OCI-LY1 (cell line): ENCODE data around the gene LAMTOR2.

ENCODE experiments used
- H2AFZ ChIP-seq: fragments of 200-600 bp; sonication (generic), shearing (Covaris generic); 2 replicates; pipeline ENCODE4 v1.6.0; 2014; ENCODE audit warnings: antibody characterized with exemption, mild to moderate bottlenecking, low read length
- H3F3A ChIP-seq: fragments of 200-600 bp; sonication (generic), shearing (Covaris generic); 2 replicates; pipeline ENCODE4 v1.6.0; 2014; ENCODE audit warnings: mild to moderate bottlenecking, antibody characterized with exemption, low read length, moderate library complexity; ENCODE audit not compliant: insufficient read depth
- H3K27ac ChIP-seq: fragments of 200-600 bp; sonication (generic); 2 replicates; pipeline ENCODE4 v1.5.1; 2014; ENCODE audit warnings: low read length, mixed run types, mild to moderate bottlenecking, low read depth; ENCODE audit not compliant: poor library complexity, severe bottlenecking
- H3K27me3 ChIP-seq: fragments of 200-600 bp; sonication (generic); 2 replicates; pipeline ENCODE4 v1.6.0; 2014; ENCODE audit warnings: antibody characterized with exemption, mild to moderate bottlenecking, low read length, moderate library complexity; ENCODE audit not compliant: insufficient read depth
- H3K36me3 ChIP-seq: fragments of 200-600 bp; sonication (generic); 2 replicates; pipeline ENCODE4 v1.6.1; 2014; ENCODE audit warnings: mild to moderate bottlenecking, antibody characterized with exemption, low read length, moderate library complexity, mixed read lengths; ENCODE audit not compliant: insufficient read depth
- H3K4me1 ChIP-seq: fragments of 200-600 bp; sonication (generic); 2 replicates; pipeline ENCODE4 v1.5.1; 2014; ENCODE audit warnings: mild to moderate bottlenecking, low read length, moderate library complexity; ENCODE audit not compliant: insufficient read depth, severe bottlenecking
- H3K4me2 ChIP-seq: fragments of 200-600 bp; sonication (generic), shearing (Covaris generic); 2 replicates; pipeline ENCODE4 v1.6.1; 2014; ENCODE audit warnings: low read length
- H3K4me3 ChIP-seq: fragments of 200-600 bp; sonication (generic); 2 replicates; pipeline ENCODE4 v1.5.1; 2014; ENCODE audit warnings: low read length, low read depth, mild to moderate bottlenecking, mixed read lengths; ENCODE audit not compliant: poor library complexity, severe bottlenecking
- H3K79me2 ChIP-seq: fragments of 200-600 bp; shearing (Covaris generic); 2 replicates; pipeline ENCODE4 v1.6.1; 2016; ENCODE audit warnings: mixed run types, low read length, mixed read lengths; ENCODE audit not compliant: insufficient read depth
- H3K9ac ChIP-seq: fragments of 200-600 bp; sonication (generic), shearing (Covaris generic); 2 replicates; pipeline ENCODE4 v1.6.1; 2014; ENCODE audit warnings: mild to moderate bottlenecking, low read length, mixed read lengths
- H3K9me2 ChIP-seq: fragments of 200-600 bp; sonication (generic), shearing (Covaris generic); 2 replicates; pipeline ENCODE4 v1.6.1; 2014; ENCODE audit warnings: low read depth, mild to moderate bottlenecking, low read length, mixed read lengths
- H3K9me3 ChIP-seq: fragments of 200-600 bp; shearing (Covaris generic); 2 replicates; pipeline ENCODE4 v1.6.1; 2014; ENCODE audit warnings: low read length, mixed read lengths
- H4K20me1 ChIP-seq: fragments of 200-600 bp; sonication (generic), shearing (Covaris generic); 2 replicates; pipeline ENCODE4 v1.6.0; 2016; ENCODE audit warnings: mild to moderate bottlenecking, low read length; ENCODE audit not compliant: insufficient read depth
- EZH2 ChIP-seq: fragments of 200-600 bp; sonication (generic), shearing (Covaris generic); IDR thresholded peaks from 2 replicates; pipeline ENCODE4 v1.8.0; 2017; ENCODE audit warnings: borderline replicate concordance, mixed run types, mild to moderate bottlenecking, antibody characterized with exemption, low read length, moderate library complexity, mixed read lengths
- TF ChIP-seq, protein P1 (sequence below): fragments of 200-600 bp; sonication (generic), shearing (Covaris generic); IDR thresholded peaks from 2 replicates; pipeline ENCODE4 v1.5.1; 2017; ENCODE audit warnings: mild to moderate bottlenecking, antibody characterized with exemption, low read length, moderate library complexity, mixed read lengths

LAMTOR2 gene

DNA sequence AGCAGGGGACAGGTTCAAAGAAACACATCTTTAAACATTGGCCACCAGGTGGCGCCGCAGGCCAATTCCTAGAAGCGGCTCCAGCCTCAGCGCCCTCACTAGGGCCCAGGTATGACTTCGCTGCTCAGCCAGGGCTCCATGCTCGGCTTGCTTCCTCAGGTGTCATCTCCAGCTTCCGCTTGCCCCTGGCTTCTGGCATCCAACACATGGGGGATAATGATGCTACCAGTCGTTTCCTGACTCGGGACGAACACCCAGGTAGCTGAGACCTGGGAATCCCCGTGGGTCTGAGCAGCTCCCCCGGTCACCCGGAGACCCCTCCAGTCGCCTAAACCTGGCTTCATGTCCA, 36.2 kb downstream of the LAMTOR2 start:
- H3K4me2 ChIP-seq = no peak overlapping the region
- no peak overlapping the region for H3K27ac ChIP-seq
- no peak overlapping the region for H3K4me3 ChIP-seq
- H4K20me1 ChIP-seq = no peaks in the 10 kb centered on the region
- no peak overlapping the region for H3K9ac ChIP-seq
- no peaks in the 10 kb centered on the region for H3K9me2 ChIP-seq
- no peak overlapping the region for H2AFZ ChIP-seq
- no peaks in the 10 kb centered on the region for H3K79me2 ChIP-seq
- no peaks in the 10 kb centered on the region for H3K36me3 ChIP-seq
- H3K27me3 ChIP-seq = peaks cover 4% of the 10 kb centered on the region; the same call in 1 of the 2 replicates
- TF ChIP-seq EZH2 = no peak
- TF ChIP-seq, protein P1, sequence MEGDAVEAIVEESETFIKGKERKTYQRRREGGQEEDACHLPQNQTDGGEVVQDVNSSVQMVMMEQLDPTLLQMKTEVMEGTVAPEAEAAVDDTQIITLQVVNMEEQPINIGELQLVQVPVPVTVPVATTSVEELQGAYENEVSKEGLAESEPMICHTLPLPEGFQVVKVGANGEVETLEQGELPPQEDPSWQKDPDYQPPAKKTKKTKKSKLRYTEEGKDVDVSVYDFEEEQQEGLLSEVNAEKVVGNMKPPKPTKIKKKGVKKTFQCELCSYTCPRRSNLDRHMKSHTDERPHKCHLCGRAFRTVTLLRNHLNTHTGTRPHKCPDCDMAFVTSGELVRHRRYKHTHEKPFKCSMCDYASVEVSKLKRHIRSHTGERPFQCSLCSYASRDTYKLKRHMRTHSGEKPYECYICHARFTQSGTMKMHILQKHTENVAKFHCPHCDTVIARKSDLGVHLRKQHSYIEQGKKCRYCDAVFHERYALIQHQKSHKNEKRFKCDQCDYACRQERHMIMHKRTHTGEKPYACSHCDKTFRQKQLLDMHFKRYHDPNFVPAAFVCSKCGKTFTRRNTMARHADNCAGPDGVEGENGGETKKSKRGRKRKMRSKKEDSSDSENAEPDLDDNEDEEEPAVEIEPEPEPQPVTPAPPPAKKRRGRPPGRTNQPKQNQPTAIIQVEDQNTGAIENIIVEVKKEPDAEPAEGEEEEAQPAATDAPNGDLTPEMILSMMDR = peak; percentile 84
- no peaks in the 10 kb centered on the region for H3K9me3 ChIP-seq
- H3F3A ChIP-seq = no peaks in the 10 kb centered on the region
- H3K4me1 ChIP-seq = no peaks in the 10 kb centered on the region

DNA sequence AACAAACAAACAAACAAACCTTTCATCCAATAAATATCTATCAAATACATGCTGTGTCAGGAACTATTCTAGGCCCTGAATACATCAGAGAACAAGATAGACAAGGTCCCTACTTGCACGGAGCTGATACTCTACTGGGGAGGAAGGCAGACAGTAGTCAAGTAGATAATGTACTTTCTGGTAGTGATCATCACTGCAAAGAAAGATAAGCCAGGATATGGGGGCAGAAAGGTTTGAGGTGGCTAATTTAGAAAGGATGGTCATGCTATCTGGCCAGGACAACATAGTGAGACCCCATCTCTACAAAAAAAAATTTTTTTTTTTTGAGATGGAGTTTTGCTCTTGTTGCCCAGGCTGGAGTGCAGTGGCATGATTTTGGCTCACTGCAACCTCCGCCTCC, 37.0 kb downstream of the LAMTOR2 start:
- no peaks in the 10 kb centered on the region for H3K4me1 ChIP-seq
- H3K36me3 ChIP-seq = no peaks in the 10 kb centered on the region
- H3K9me3 ChIP-seq = no peaks in the 10 kb centered on the region
- no peak overlapping the region for H3K4me3 ChIP-seq
- no peak overlapping the region for H2AFZ ChIP-seq
- H3K79me2 ChIP-seq = no peaks in the 10 kb centered on the region
- TF ChIP-seq EZH2 = no peak
- TF ChIP-seq, protein P1 = no peak
- H3K27ac ChIP-seq = no peak overlapping the region
- H3K27me3 ChIP-seq = peaks cover 4% of the 10 kb centered on the region; the same call in 1 of the 2 replicates
- no peak overlapping the region for H3K9ac ChIP-seq
- H3K9me2 ChIP-seq = no peaks in the 10 kb centered on the region
- no peaks in the 10 kb centered on the region for H4K20me1 ChIP-seq
- H3K4me2 ChIP-seq = no peak overlapping the region
- H3F3A ChIP-seq = no peaks in the 10 kb centered on the region

DNA sequence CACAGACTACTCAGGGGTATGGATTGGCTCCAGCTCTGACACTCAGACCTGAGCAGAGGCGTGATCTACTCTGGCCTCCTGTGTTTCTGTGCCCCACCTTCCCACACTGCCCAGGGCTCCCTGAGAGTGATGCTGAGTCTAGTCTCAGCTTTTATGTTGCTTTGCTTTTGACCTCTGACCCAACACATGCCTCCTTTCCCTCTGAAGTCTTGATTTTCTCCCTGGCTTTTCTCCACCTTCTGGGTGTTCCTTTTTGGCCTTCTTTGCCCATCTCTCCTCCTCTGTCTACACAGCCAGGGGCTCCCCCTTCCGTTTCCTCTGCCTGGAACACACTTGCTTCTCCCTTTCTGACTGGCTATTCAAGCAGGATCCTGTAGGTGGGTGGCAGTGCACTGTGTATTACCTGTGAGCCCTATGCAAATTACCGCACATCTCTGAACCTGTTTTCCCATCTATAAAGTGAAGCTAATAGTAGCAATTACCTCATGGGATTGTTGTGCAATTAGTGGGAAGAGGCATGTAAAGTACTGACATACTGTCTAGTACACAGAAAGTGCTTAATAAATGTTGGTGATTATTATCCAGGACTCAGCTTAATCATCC, 41.4 kb downstream of the LAMTOR2 start:
- Histone ChIP-seq H3K36me3 (no peaks in the 10 kb centered on the region), H3K9ac (no peak overlapping the region), H3K9me2 (no peaks in the 10 kb centered on the region), H3K4me1 (no peaks in the 10 kb centered on the region), H3K4me2 (no peak overlapping the region), H3K27ac (no peak overlapping the region), H3K9me3 (no peaks in the 10 kb centered on the region), H3K4me3 (no peak overlapping the region), H4K20me1 (no peaks in the 10 kb centered on the region), H3F3A (no peaks in the 10 kb centered on the region), H3K79me2 (no peaks in the 10 kb centered on the region), H2AFZ (no peak overlapping the region), H3K27me3 (peaks cover 4% of the 10 kb centered on the region; the same call in 1 of the 2 replicates)
- TF ChIP-seq EZH2 = no peak
- TF ChIP-seq, protein P1 = no peak
